ENCODE data around the gene UGT1A9.
"Not testable (repeated sequence)": the region's sequence is repeated elsewhere in the genome, so short reads cannot be mapped to it uniquely, and the experiment has no call there.

The UGT1A9 gene

DNA sequence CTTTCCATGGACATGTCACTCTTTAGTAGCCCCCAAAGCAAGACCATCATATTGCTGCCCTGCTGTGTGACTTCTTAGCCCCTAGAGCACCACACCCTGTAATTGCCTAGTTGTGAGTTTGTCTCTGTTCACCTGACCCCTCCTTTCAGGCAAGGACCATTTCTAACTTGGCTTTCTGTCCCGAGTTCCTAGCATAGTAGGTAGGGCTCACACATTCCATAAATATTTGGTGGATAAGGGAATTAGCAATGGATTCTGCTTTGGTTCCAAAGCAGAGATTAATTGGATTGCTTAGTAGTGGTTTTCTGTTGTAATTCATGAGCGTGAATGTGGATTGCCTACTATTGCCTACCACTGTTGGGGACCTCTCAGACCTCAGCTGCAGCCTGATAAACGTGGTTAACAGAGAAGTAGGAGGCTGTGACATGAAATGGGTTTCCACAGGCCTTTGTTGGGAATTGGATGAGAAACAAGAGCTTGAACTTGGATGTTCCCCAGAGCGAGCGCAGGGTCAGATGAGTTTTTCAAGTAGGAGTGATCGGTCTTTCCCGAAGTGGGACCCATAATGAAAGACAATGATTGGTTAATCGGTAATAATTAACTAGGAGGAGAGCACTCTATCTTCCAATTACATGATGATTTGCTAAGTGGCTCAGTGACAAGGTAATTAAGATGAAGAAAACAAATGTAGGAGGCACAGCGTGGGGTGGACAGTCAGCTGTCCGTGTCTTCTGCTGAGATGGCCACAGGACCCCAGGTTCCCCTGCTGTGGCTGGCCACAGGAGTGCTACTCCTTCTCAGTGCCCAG is 75.0 kb downstream of the UGT1A9 start:
- H4K20me1 ChIP-seq (ENCODE audit: control insufficient read depth, insufficient read depth, low read depth, low read length), result no peaks in the 10 kb centered on the region
- no peaks in the 10 kb centered on the region for H3K4me1 ChIP-seq (ENCODE audit: control insufficient read depth, low read length)
- H3K27ac ChIP-seq (ENCODE audit: low read depth, low read length), result no peak overlapping the region
- H3F3A ChIP-seq (ENCODE audit: control insufficient read depth, insufficient read depth), result no peaks in the 10 kb centered on the region
- H3K79me2 ChIP-seq (ENCODE audit: control insufficient read depth, low read length), result no peaks in the 10 kb centered on the region
- no peak overlapping the region for H3K4me3 ChIP-seq (ENCODE audit: low read length)
- no peak for TF ChIP-seq EZH2phosphoT487 (IDR thresholded peaks at IDR 0.05; ENCODE audit: borderline replicate concordance, low read length)
- TF ChIP-seq CTCF (IDR thresholded peaks at IDR 0.05; ENCODE audit: low read depth, low read length, poor library complexity, severe bottlenecking), result no peak
- H3K27me3 ChIP-seq (ENCODE audit: control insufficient read depth, low read length), result 0 out of 2 replicates have a peak, but pooled peaks cover 3% of the 10 kb centered on the region
- H3K9me2 ChIP-seq (replicated peaks; ENCODE audit: control insufficient read depth, low read length), result no peaks in the 10 kb centered on the region
- no peak overlapping the region for H3K4me2 ChIP-seq (ENCODE audit: low read length)
- no peaks in the 10 kb centered on the region for H3K36me3 ChIP-seq (ENCODE audit: control insufficient read depth, low read length)
- peaks cover 6% of the 10 kb centered on the region; the same call in 1 of the 2 replicates for H3K9me3 ChIP-seq (ENCODE audit: control insufficient read depth, insufficient read depth, low read length)

DNA sequence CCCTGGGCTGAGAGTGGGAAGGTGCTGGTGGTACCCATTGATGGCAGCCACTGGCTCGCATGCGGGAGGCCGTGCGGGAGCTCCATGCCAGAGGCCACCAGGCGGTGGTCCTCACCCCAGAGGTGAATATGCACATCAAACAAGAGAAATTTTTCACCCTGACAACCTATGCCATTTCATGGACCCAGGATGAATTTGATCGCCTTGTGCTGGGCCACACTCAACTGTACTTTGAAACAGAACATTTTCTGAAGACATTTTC is 75.5 kb downstream of the UGT1A9 start:
- H3K4me2 ChIP-seq (ENCODE audit: low read length), result no peak overlapping the region
- no peak overlapping the region for H3K4me3 ChIP-seq (ENCODE audit: low read length)
- H3K36me3 ChIP-seq (ENCODE audit: control insufficient read depth, low read length), result no peaks in the 10 kb centered on the region
- H3K79me2 ChIP-seq (ENCODE audit: control insufficient read depth, low read length), result no peaks in the 10 kb centered on the region
- no peaks in the 10 kb centered on the region for H3K4me1 ChIP-seq (ENCODE audit: control insufficient read depth, low read length)
- TF ChIP-seq EZH2phosphoT487 (IDR thresholded peaks at IDR 0.05; ENCODE audit: borderline replicate concordance, low read length) (no peak), CTCF (IDR thresholded peaks at IDR 0.05; ENCODE audit: low read depth, low read length, poor library complexity, severe bottlenecking) (no peak)
- H3K9me3 ChIP-seq (ENCODE audit: control insufficient read depth, insufficient read depth, low read length), result peaks cover 6% of the 10 kb centered on the region; the same call in 1 of the 2 replicates
- no peaks in the 10 kb centered on the region for H4K20me1 ChIP-seq (ENCODE audit: control insufficient read depth, insufficient read depth, low read depth, low read length)
- no peak overlapping the region for H3K27ac ChIP-seq (ENCODE audit: low read depth, low read length)
- H3K27me3 ChIP-seq (ENCODE audit: control insufficient read depth, low read length), result 0 out of 2 replicates have a peak, but pooled peaks cover 3% of the 10 kb centered on the region
- no peaks in the 10 kb centered on the region for H3K9me2 ChIP-seq (replicated peaks; ENCODE audit: control insufficient read depth, low read length)
- H3F3A ChIP-seq (ENCODE audit: control insufficient read depth, insufficient read depth), result no peaks in the 10 kb centered on the region

DNA sequence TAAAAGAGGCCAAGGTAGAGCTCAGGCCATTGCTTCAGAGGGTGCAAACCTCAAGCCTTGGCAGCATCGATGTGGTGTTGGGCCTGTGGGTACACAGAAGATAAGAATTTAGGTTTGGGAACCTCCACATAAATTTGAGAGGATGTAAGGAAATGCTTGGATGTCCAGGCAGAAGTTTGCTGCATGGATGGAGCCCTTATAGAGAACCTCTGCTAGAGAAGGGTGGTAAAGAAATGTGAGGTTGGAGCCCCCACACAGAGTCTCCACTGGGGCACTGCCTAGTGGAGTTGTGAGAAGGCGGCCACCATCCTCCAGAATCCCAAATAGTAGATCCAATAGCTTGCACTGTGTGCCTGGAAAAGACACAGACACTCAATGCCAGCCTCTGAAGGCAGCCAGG is 79.0 kb downstream of the UGT1A9 start:
- not testable (repeated sequence) for H3K9me3 ChIP-seq (ENCODE audit: control insufficient read depth, insufficient read depth, low read length); H3K9me2 ChIP-seq (replicated peaks; ENCODE audit: control insufficient read depth, low read length); H3K4me2 ChIP-seq (ENCODE audit: low read length); H3F3A ChIP-seq (ENCODE audit: control insufficient read depth, insufficient read depth); H3K36me3 ChIP-seq (ENCODE audit: control insufficient read depth, low read length); H4K20me1 ChIP-seq (ENCODE audit: control insufficient read depth, insufficient read depth, low read depth, low read length); H3K79me2 ChIP-seq (ENCODE audit: control insufficient read depth, low read length); H3K4me3 ChIP-seq (ENCODE audit: low read length); H3K27me3 ChIP-seq (ENCODE audit: control insufficient read depth, low read length); H3K4me1 ChIP-seq (ENCODE audit: control insufficient read depth, low read length); H3K27ac ChIP-seq (ENCODE audit: low read depth, low read length)

- H4K20me1 ChIP-seq (ENCODE audit: control insufficient read depth, insufficient read depth, low read depth, low read length); H3K4me1 ChIP-seq (ENCODE audit: control insufficient read depth, low read length); H3K36me3 ChIP-seq (ENCODE audit: control insufficient read depth, low read length); H3K27ac ChIP-seq (ENCODE audit: low read depth, low read length); H3K9me3 ChIP-seq (ENCODE audit: control insufficient read depth, insufficient read depth, low read length); H3K27me3 ChIP-seq (ENCODE audit: control insufficient read depth, low read length); H3K79me2 ChIP-seq (ENCODE audit: control insufficient read depth, low read length); H3K4me3 ChIP-seq (ENCODE audit: low read length); H3K4me2 ChIP-seq (ENCODE audit: low read length); H3K9me2 ChIP-seq (replicated peaks; ENCODE audit: control insufficient read depth, low read length); H3F3A ChIP-seq (ENCODE audit: control insufficient read depth, insufficient read depth): not testable (repeated sequence)
Measured at GRCh38 chr2:233751212-233752009, 79.7 kb downstream of the UGT1A9 start.
